Astrocyte (in vitro differentiated cells and primary cell): Measurements from ENCODE around the gene FGGY.

Experiments
- EZH2 ChIP-seq: IDR thresholded peaks from 2 replicates; pipeline ENCODE4 v1.6.1; 2012; ENCODE audit warnings: mild to moderate bottlenecking, low read length, inconsistent platforms; ENCODE audit not compliant: insufficient read depth
- TF ChIP-seq, protein P1 (sequence below): IDR thresholded peaks from 2 replicates; pipeline ENCODE4 v1.5.1; 2011; ENCODE audit warnings: low read depth, mild to moderate bottlenecking, inconsistent platforms, low read length, moderate library complexity; ENCODE audit not compliant: insufficient read depth

DNA sequence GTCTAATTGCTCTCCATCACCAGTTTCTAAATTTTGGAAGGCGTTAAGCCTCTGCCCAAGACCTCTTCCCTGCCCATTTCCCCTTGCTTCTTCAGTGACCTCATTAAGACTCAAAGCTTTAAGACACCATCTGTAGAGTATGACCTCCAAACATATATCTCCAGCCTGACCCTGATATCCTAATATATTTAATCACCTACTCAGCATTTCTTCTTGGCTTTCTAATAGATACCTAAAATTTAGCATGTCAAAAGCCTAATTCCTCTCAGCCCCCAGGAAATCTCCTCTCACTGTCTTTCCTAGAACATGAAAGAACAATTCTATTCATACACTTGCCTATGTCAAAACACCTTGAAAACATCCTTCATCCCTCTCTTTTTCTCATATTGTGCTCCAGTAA lies 282.3 kb downstream of the FGGY start:
- TF ChIP-seq, protein P1, sequence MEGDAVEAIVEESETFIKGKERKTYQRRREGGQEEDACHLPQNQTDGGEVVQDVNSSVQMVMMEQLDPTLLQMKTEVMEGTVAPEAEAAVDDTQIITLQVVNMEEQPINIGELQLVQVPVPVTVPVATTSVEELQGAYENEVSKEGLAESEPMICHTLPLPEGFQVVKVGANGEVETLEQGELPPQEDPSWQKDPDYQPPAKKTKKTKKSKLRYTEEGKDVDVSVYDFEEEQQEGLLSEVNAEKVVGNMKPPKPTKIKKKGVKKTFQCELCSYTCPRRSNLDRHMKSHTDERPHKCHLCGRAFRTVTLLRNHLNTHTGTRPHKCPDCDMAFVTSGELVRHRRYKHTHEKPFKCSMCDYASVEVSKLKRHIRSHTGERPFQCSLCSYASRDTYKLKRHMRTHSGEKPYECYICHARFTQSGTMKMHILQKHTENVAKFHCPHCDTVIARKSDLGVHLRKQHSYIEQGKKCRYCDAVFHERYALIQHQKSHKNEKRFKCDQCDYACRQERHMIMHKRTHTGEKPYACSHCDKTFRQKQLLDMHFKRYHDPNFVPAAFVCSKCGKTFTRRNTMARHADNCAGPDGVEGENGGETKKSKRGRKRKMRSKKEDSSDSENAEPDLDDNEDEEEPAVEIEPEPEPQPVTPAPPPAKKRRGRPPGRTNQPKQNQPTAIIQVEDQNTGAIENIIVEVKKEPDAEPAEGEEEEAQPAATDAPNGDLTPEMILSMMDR = no peak
- no peak for TF ChIP-seq EZH2
